GM12892 (cell line): ENCODE measurements around the gene MED13L.

ENCODE experiments used
- POLR2A ChIP-seq: IDR thresholded peaks from 2 replicates; pipeline ENCODE4 v1.6.1; 2011; ENCODE audit warnings: low read depth, low read length, control low read depth
- POLR2AphosphoS5 ChIP-seq: IDR thresholded peaks from 2 replicates; pipeline ENCODE4 v1.6.1; 2011; ENCODE audit warnings: low read depth, low read length, control low read depth
- TAF1 ChIP-seq: IDR thresholded peaks from 2 replicates; pipeline ENCODE4 v1.6.1; 2011; ENCODE audit warnings: low read depth, mild to moderate bottlenecking, control low read depth, low read length, borderline replicate concordance

DNA sequence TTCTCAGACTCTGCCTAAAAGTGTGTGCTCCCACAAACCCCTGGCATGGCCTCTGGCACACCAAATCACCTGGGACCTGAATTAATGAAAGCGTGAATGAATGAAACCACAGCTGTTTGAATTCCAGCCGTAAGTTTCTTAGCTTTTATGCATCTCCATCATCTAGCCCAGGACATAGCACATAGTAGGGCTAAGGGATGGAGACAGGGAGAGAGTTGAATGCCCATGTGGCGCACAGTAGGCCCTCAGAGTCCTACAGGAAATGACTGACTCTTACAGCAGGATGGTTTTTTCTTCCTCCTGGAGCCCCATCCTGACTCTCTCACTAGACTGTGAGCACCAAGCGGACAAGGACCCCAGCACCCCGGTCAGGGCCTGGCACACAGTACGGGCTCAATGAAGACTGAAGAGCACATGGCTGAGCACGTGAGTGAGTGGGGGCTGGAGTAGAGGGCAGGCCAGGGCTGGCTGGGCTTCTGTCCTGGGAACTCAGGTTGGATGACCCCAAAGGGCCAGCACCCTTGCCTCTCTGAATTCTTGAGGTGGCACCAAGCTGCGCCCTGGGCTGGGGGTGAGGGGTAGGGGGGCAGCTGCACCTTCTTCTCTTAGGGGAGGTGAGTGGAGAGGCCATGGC is 351.3 kb downstream of the MED13L start:
- TF ChIP-seq POLR2A (no peak), POLR2AphosphoS5 (no peak), TAF1 (no peak)
